ENCODE results near the gene CCDC88C. TPM values are rescaled to one million over a fixed set of nuclear protein-coding genes. Genes with fewer than 3 reads are reported as not detected.

The CCDC88C gene
- total RNA-seq, 1 donor from 2014 or later = 39.3 TPM

- DNase-seq (ENCODE audit: extremely low spot score, unreplicated experiment) = no peak
- H3K27ac Mint-ChIP-seq = no peak overlapping the region
Measured at GRCh38 chr14:91402771-91403600, 14.6 kb downstream of the CCDC88C start.

GRCh38 chr14:91402348-91402747 lies 15.3 kb downstream of the CCDC88C start:
- DNase-seq (ENCODE audit: extremely low spot score, unreplicated experiment) = no peak
- Mint-ChIP-seq H3K36me3 (peaks cover 4% of the 10 kb centered on the region), H3K27ac (no peak overlapping the region), H3K4me1 (ENCODE audit: unreplicated experiment) (peaks cover 29% of the 10 kb centered on the region), H3K27me3 (no peaks in the 10 kb centered on the region), H3K4me3 (no peak overlapping the region), H3K9me3 (no peaks in the 10 kb centered on the region)
- no peak for TF ChIP-seq CTCF (conservative IDR thresholded peaks at IDR 0.05)

More at GRCh38 chr14:91402771-91403600, 14.6 kb downstream of the CCDC88C start:
- peaks cover 23% of the 10 kb centered on the region for H3K4me1 Mint-ChIP-seq (ENCODE audit: unreplicated experiment)
- no peak overlapping the region for H3K4me3 Mint-ChIP-seq
- H3K27me3 Mint-ChIP-seq = no peaks in the 10 kb centered on the region
- H3K36me3 Mint-ChIP-seq = peaks cover 4% of the 10 kb centered on the region
- no peaks in the 10 kb centered on the region for H3K9me3 Mint-ChIP-seq
- TF ChIP-seq CTCF (conservative IDR thresholded peaks at IDR 0.05) = no peak

- Mint-ChIP-seq H3K4me3 (no peak overlapping the region), H3K27me3 (no peaks in the 10 kb centered on the region), H3K27ac (no peak overlapping the region), H3K9me3 (no peaks in the 10 kb centered on the region), H3K36me3 (peaks cover 4% of the 10 kb centered on the region), H3K4me1 (ENCODE audit: unreplicated experiment) (peaks cover 33% of the 10 kb centered on the region)
- no peak for TF ChIP-seq CTCF (conservative IDR thresholded peaks at IDR 0.05)
- DNase-seq (ENCODE audit: extremely low spot score, unreplicated experiment) = no peak
Measured at GRCh38 chr14:91401751-91402150, 15.9 kb downstream of the CCDC88C start.

GRCh38 chr14:91400696-91401095 lies 16.9 kb downstream of the CCDC88C start:
- no peak for TF ChIP-seq CTCF (conservative IDR thresholded peaks at IDR 0.05)
- DNase-seq (ENCODE audit: extremely low spot score, unreplicated experiment) = no peak
- H3K27ac Mint-ChIP-seq = no peak overlapping the region
- H3K4me1 Mint-ChIP-seq (ENCODE audit: unreplicated experiment) = peaks cover 43% of the 10 kb centered on the region
- H3K36me3 Mint-ChIP-seq = peaks cover 4% of the 10 kb centered on the region
- no peak overlapping the region for H3K4me3 Mint-ChIP-seq
- no peaks in the 10 kb centered on the region for H3K9me3 Mint-ChIP-seq
- H3K27me3 Mint-ChIP-seq = no peaks in the 10 kb centered on the region

GRCh38 chr14:91399868-91400640 lies 17.6 kb downstream of the CCDC88C start:
- Mint-ChIP-seq H3K27ac (no peak overlapping the region), H3K4me3 (no peak overlapping the region), H3K27me3 (no peaks in the 10 kb centered on the region), H3K9me3 (no peaks in the 10 kb centered on the region), H3K36me3 (peaks cover 4% of the 10 kb centered on the region), H3K4me1 (ENCODE audit: unreplicated experiment) (peaks cover 50% of the 10 kb centered on the region)
- no peak for TF ChIP-seq CTCF (conservative IDR thresholded peaks at IDR 0.05)
- DNase-seq (ENCODE audit: extremely low spot score, unreplicated experiment) = no peak

Data from type B pancreatic cell (in vitro differentiated cells).